ENCODE results near the gene PPP2R2B. TPM values are rescaled to one million over a fixed set of nuclear protein-coding genes. Genes with fewer than 3 reads are reported as not detected.

Gene PPP2R2B
- total and polyA plus RNA-seq, 3 donors from 2014 or later: 9.8 to 36.6 (median 32.0) TPM

DNA sequence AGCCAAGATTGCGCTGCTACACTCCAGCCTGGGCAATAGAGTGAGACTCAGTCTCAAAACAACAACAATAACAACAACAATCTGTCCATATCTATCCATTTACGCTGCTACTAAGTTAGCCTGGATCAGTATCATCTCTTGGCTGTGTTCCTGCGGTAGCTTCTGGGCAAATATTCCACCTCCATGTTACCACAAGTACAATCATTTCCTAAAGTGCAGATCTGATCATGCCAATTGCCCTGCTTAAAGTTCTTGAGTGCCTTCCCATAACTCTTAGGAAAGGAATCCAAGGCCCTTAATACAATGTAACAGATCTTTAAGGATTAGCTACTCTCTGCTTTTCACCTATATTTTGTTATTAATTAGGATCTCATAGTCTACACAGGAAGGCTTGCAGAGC, 15.4 kb upstream of the PPP2R2B start:
- Histone ChIP-seq H3K36me3 (ENCODE audit: low read depth, missing control alignments) (no peaks in the 10 kb centered on the region), H3K27me3 (no peaks in the 10 kb centered on the region), H3K4me1 (no peaks in the 10 kb centered on the region), H3K27ac (no peak overlapping the region), H3K4me3 (no peak overlapping the region), H3K9me3 (no peaks in the 10 kb centered on the region)
- TF ChIP-seq, protein P1, sequence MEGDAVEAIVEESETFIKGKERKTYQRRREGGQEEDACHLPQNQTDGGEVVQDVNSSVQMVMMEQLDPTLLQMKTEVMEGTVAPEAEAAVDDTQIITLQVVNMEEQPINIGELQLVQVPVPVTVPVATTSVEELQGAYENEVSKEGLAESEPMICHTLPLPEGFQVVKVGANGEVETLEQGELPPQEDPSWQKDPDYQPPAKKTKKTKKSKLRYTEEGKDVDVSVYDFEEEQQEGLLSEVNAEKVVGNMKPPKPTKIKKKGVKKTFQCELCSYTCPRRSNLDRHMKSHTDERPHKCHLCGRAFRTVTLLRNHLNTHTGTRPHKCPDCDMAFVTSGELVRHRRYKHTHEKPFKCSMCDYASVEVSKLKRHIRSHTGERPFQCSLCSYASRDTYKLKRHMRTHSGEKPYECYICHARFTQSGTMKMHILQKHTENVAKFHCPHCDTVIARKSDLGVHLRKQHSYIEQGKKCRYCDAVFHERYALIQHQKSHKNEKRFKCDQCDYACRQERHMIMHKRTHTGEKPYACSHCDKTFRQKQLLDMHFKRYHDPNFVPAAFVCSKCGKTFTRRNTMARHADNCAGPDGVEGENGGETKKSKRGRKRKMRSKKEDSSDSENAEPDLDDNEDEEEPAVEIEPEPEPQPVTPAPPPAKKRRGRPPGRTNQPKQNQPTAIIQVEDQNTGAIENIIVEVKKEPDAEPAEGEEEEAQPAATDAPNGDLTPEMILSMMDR (IDR thresholded peaks at IDR 0.05): no peak
- TF ChIP-seq POLR2A (IDR thresholded peaks at IDR 0.05): no peak
- no peak for DNase-seq
- WGBS, 2 donors: 81 to 94% methylated on average over 3 of the region's 3 CpGs
- intact Hi-C loops (cut with DNase I; ENCODE audit: low total_unique reads): no loop called here

DNA sequence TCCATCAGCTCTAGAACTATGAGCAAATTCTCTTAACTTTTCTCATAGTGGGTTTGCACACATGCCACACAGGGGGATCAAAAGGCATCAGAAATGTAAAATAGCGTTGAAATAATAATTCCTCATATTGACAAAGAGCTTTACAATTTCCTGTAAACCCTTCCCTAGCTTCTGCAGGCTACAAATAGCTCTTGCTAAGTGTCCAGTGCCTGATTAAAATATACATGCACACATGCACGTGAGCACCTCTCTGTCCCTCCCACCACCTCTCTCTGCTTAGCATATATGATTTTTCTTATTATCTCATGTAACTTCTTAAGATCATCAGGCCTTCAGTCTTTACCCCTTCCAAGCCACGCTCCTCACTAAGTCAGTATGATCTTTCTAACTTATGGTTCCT, 13.7 kb upstream of the PPP2R2B start:
- Histone ChIP-seq H3K4me3 (no peak overlapping the region), H3K27me3 (no peaks in the 10 kb centered on the region), H3K4me1 (no peaks in the 10 kb centered on the region), H3K9me3 (no peaks in the 10 kb centered on the region), H3K27ac (no peak overlapping the region), H3K36me3 (ENCODE audit: low read depth, missing control alignments) (no peaks in the 10 kb centered on the region)
- no peak for TF ChIP-seq POLR2A (IDR thresholded peaks at IDR 0.05)
- TF ChIP-seq, protein P1 (IDR thresholded peaks at IDR 0.05): no peak
- intact Hi-C loops (cut with DNase I; ENCODE audit: low total_unique reads): no loop called here
- DNase-seq: no peak
- 76 to 82% methylated on average over 3 of the region's 3 CpGs for WGBS, 2 donors

DNA sequence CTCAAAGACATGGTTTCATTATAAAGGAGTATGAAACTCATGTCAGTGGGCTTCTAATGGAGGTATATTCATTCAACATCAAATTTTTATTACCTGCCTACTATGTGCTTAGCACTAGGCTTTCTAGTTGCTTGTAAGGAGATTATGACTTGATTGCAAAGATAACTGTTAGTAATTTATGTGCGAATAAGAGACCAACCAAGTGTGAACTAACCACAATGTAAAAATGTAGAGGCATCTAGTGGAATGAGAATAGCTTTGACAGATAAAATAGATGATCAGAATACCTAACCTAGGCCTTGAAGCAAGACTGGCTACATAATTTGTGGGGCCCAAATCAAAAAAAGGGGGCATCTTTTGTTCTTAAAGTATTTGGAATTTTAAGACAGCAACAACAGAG, 13.0 kb upstream of the PPP2R2B start:
- no peak overlapping the region for H3K27ac ChIP-seq
- no peaks in the 10 kb centered on the region for H3K4me1 ChIP-seq
- H3K4me3 ChIP-seq: no peak overlapping the region
- intact Hi-C loops (cut with DNase I; ENCODE audit: low total_unique reads): no loop called here
- no peaks in the 10 kb centered on the region for H3K9me3 ChIP-seq
- TF ChIP-seq, protein P1 (IDR thresholded peaks at IDR 0.05): no peak
- no peak for TF ChIP-seq POLR2A (IDR thresholded peaks at IDR 0.05)
- 83 to 95% methylated on average over 1 of the region's 1 CpG for WGBS, 2 donors
- no peaks in the 10 kb centered on the region for H3K36me3 ChIP-seq (ENCODE audit: low read depth, missing control alignments)
- no peaks in the 10 kb centered on the region for H3K27me3 ChIP-seq
- DNase-seq: no peak

DNA sequence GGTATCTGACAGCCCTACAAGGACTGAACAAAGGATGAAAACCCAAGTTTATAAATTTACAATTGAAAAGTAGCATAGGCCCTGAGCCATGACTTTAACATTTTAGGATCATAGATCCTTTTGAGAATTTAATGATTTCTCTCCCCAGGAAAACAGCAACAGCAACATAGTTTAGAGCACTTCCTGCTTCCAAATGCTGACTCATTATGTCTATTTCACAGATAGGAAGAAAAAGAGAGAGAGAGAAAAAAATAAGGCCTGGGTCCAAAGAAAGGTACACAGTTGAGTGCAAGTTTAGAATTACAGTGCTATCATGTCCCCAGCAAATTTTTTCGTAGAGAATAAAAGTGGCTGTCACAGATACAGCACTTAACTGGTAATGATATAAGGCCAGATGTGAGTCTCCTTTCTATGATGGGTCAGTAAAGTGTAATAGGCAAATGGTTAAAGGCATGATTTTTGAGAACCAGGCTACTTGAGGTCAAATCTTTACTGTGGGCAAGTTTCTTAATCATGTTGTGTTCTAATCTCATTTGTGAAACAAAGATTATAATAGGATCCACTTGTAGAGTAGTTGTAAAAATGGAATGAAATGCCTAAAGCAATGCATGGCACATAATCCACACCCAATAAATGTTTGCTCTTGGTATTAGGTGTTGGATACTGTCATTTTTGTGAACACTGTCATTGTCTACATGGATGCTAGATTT, 12.3 kb upstream of the PPP2R2B start:
- H3K27ac ChIP-seq: no peak overlapping the region
- WGBS, 2 donors: 59 to 67% methylated on average over 1 of the region's 1 CpG
- intact Hi-C loops (cut with DNase I; ENCODE audit: low total_unique reads): no loop called here

More for the DNA sequence above, 12.3 kb upstream of the PPP2R2B start:
- Histone ChIP-seq H3K4me3 (no peak overlapping the region), H3K36me3 (ENCODE audit: low read depth, missing control alignments) (no peaks in the 10 kb centered on the region), H3K4me1 (no peaks in the 10 kb centered on the region), H3K27me3 (no peaks in the 10 kb centered on the region), H3K9me3 (no peaks in the 10 kb centered on the region)
- no peak for DNase-seq
- TF ChIP-seq, protein P1 (IDR thresholded peaks at IDR 0.05): no peak
- TF ChIP-seq POLR2A (IDR thresholded peaks at IDR 0.05): no peak

Measured in testis (tissue), 3 donors.